Adrenal gland (tissue), 12 donors: ENCODE results near the gene SOST. TPM values are rescaled to one million over a fixed set of nuclear protein-coding genes. Genes with fewer than 3 reads are reported as not detected.
A peak's percentile ranks its signal among the peaks of the same experiment; 100 is the strongest.

ENCODE experiments used
- DNase-seq, 7 donors: peaks; one replicate each; pipeline ENCODE4 v3.0.0-alpha.2; 2019 to 2020
- H3K27ac ChIP-seq, 5 donors: fragments of 200-600 bp; sonication (generic) in 4 of 5; 1 replicate in 3 of 5; 2 replicates in 2 of 5; pipeline versions ENCODE4 v1.5.1 to v1.8.0; 2016 to 2020; ENCODE audit warnings: mild to moderate bottlenecking in 1 of 5
- H3K27me3 ChIP-seq: fragments of 200-600 bp; 2 replicates; pipeline ENCODE4 v1.8.0; 2021
- H3K36me3 ChIP-seq, 2 donors: fragments of 200-600 bp; replicated peaks in 1 of 2; 1 replicate in 1 of 2; 2 replicates in 1 of 2; pipeline versions ENCODE4 v1.5.1 to v1.8.0; 2018 to 2022
- H3K4me1 ChIP-seq, 2 donors: fragments of 200-600 bp; replicated peaks in 1 of 2; 1 replicate in 1 of 2; 2 replicates in 1 of 2; pipeline versions ENCODE4 v1.5.1 to v1.8.0; 2018 to 2021
- H3K4me3 ChIP-seq, 4 donors: fragments of 200-600 bp; sonication (generic) in 3 of 4; one replicate each; pipeline ENCODE4 v1.5.1; 2016 to 2018
- H3K9me3 ChIP-seq, 3 donors: fragments of 200-600 bp; sonication (generic) in 1 of 3; replicated peaks in 1 of 3; 1 replicate in 2 of 3; 2 replicates in 1 of 3; pipeline versions ENCODE4 v1.5.1 to v1.8.0; 2016 to 2021
- CTCF ChIP-seq, 6 experiments: fragments of 450-650 bp in 4 of 6; fragments of 200-600 bp in 2 of 6; sonication (generic) in 1 of 6; IDR thresholded peaks; 1 replicate in 5 of 6; 2 replicates in 1 of 6; pipeline versions ENCODE4 v1.5.1 to v1.8.0; 2016 to 2021; ENCODE audit warnings: antibody characterized with exemption in 6 of 6, mild to moderate bottlenecking in 2 of 6, moderate library complexity in 1 of 6
- POLR2A ChIP-seq, 2 donors: fragments of 450-650 bp; IDR thresholded peaks; one replicate each; pipeline ENCODE4 v1.6.1; 2017; ENCODE audit warnings: antibody characterized with exemption in 2 of 2, mild to moderate bottlenecking in 2 of 2, moderate library complexity in 1 of 2
- WGBS, 4 donors: extraction: QIAGEN DNeasy Blood & Tissue Kit in 2 of 4; methylation state at CpG; one replicate each; pipeline versions ENCODE4 v1.1.5 to v1.1.7; 2013 to 2017; 5-methylcytosine and 5-hydroxymethylcytosine counted together
- intact Hi-C, 2 donors: fragments of 100-400 bp; cut with DNase I; formaldehyde crosslinking; loops; one replicate each; pipeline versions ENCODE4 v1.14.1 to v1.15.0; 2022 to 2023
- polyA plus RNA-seq, 3 donors: library from polyadenylated mRNA; stranded (reverse); fragments of 200-250 nt in 2 of 3; fragments of 350-450 nt in 1 of 3; fragmentation: Illumina TruSeq in 1 of 3; extraction: RNeasy Lipid Tissue Mini Kit (QIAGEN cat#74804) in 1 of 3; gene quantifications; one replicate each; pipeline ENCODE4 v1.2.3, GENCODE V29; 2013 to 2014
- total RNA-seq, 9 donors: library from RNA; depleted of rRNA in 4 of 9; stranded (reverse); fragments of >200 nt in 4 of 9; fragments of 120-200 nt in 1 of 9; fragmentation: NEBNext Ultra II Directional in 1 of 9; extraction: Animal tissue kit (Norgen Biotek cat#: 25700) in 1 of 9; gene quantifications; one replicate each; pipeline versions ENCODE4 v1.1.0 to v1.2.4, GENCODE V29; 2013 to 2023
- donor health status: healthy with polysubstance abuse.
- donor health status: Bipolar disorder and iron deficiency.
- donor health status: DM: yes; HTN: yes; CAD: no.
- donor health status: DM: no; HTN: no; CAD: no.
- donor health status: DM: no; HTN: no; CAD: no.
- donor health status: DM: yes; HTN: yes; CAD: no.

The SOST gene
- total and polyA plus RNA-seq, 12 donors: not detected

DNA sequence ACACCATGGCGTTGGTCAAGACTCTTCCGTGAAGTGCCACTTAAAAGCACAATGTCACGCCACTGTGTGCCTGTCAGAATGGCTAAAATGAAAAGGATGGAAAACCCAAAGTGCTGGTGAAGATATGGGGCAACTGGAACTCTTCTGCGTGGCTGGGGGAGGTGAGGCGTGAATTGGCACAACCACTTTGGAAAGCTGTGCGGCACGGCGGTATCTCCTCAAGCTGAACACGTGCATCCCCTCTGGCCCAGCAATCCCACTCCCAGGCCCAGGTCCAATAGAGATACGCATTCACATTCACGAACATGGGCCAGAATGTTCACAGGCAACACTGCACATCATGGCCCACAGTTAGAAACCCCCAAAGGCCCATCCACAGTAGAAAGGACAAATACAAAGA lies 11.3 kb upstream of the SOST start:
- Histone ChIP-seq H3K4me1 (peaks cover 0 to 18% of the 10 kb centered on the region in 2 donors), H3K36me3 (peaks cover 0 to 70% of the 10 kb centered on the region in 2 donors), H3K4me3 (no peak overlapping the region), H3K27ac (no peak overlapping the region), H3K9me3 (no peaks in the 10 kb centered on the region), H3K27me3 (no peaks in the 10 kb centered on the region)
- DNase-seq: no peak
- 93 to 97% (median 96%) methylated on average over 9 to 11 of the region's 11 CpGs for WGBS, 4 donors
- intact Hi-C loops: loop anchor here in 1 of 2 donors (10.0 kb wide), 1 partner anchor 75 kb away; the partner anchor contains the start of gene CD300LG
- no peak for TF ChIP-seq CTCF (IDR thresholded peaks at IDR 0.05)
- TF ChIP-seq POLR2A (IDR thresholded peaks at IDR 0.05): no peak

- H3K36me3 ChIP-seq: peaks cover 0 to 65% of the 10 kb centered on the region in 2 donors
Measured at GRCh38 chr17:43769426-43769825, 10.8 kb upstream of the SOST start.

DNA sequence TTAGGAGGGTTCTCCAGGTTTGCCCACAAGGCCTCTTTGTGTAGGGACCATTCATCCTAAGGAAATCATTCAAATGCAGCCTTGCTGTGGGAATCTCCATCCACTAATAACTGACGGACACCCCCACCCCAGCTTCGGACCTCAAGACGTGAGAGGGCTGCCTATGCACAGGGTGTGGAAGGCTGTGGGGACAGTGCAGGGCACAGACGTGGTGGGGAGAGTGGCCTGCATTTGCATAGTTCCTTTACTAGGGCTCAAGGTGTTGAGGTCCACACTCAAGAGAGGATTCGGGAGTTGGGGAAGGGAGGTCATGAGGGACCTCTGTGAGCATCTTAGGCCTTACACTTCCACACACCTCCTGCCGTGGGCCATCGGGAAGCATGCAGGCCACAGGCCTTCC lies 10.4 kb upstream of the SOST start:
- no peak overlapping the region for H3K4me3 ChIP-seq
- intact Hi-C loops: loop anchor here in 1 of 2 donors (10.0 kb wide), 1 partner anchor 76 kb away; the partner anchor contains the start of gene CD300LG
- 85 to 89% (median 87%) methylated on average over 7 of the region's 7 CpGs for WGBS, 4 donors
- TF ChIP-seq POLR2A (IDR thresholded peaks at IDR 0.05) (no peak), CTCF (IDR thresholded peaks at IDR 0.05) (no peak)
- peaks cover 0 to 18% of the 10 kb centered on the region in 2 donors for H3K4me1 ChIP-seq
- no peaks in the 10 kb centered on the region for H3K27me3 ChIP-seq
- peak overlapping the region in 2 of 5 donors; percentile 36 to 41 for H3K27ac ChIP-seq
- no peak for DNase-seq
- no peaks in the 10 kb centered on the region for H3K9me3 ChIP-seq
- H3K36me3 ChIP-seq: peaks cover 0 to 61% of the 10 kb centered on the region in 2 donors

More at GRCh38 chr17:43769426-43769825, 10.8 kb upstream of the SOST start:
- no peak for DNase-seq
- Histone ChIP-seq H3K27ac (peak overlapping the region in 1 of 5 donors; percentile 41), H3K27me3 (no peaks in the 10 kb centered on the region), H3K4me1 (peaks cover 0 to 18% of the 10 kb centered on the region in 2 donors), H3K4me3 (no peak overlapping the region), H3K9me3 (no peaks in the 10 kb centered on the region)
- 82 to 98% (median 86%) methylated on average over 7 to 16 of the region's 16 CpGs for WGBS, 4 donors
- intact Hi-C loops: loop anchor here in 1 of 2 donors (10.0 kb wide), 1 partner anchor 75 kb away; the partner anchor contains the start of gene CD300LG
- TF ChIP-seq CTCF (IDR thresholded peaks at IDR 0.05) (no peak), POLR2A (IDR thresholded peaks at IDR 0.05) (no peak)

DNA sequence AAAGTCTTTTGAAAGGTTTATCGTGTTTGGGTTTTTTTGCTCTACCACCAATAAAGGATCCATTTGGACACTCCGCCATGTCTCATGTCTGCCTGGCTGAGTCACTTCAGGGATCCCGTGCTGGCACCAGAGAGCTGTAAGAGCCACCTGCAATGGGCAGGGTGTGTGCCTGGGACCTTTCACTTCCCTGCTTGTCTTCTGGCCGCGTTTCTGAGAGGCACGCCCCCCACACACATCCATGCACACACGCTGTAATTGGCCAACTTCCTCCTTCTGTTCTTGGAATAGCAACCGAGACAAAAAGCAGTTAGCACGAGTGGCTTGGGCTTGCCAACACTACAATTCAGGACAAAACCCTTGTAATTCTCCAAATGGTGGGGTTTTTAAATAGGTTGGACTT lies 9.8 kb upstream of the SOST start:
- TF ChIP-seq POLR2A (IDR thresholded peaks at IDR 0.05): no peak
- no peak for TF ChIP-seq CTCF (IDR thresholded peaks at IDR 0.05)
- H3K36me3 ChIP-seq: peaks cover 0 to 55% of the 10 kb centered on the region in 2 donors
- no peak overlapping the region for H3K4me3 ChIP-seq
- 56 to 83% (median 62%) methylated on average over 9 of the region's 9 CpGs for WGBS, 4 donors
- H3K27ac ChIP-seq: peak overlapping the region in 1 of 5 donors; percentile 36
- no peaks in the 10 kb centered on the region for H3K9me3 ChIP-seq
- intact Hi-C loops: loop anchor here in 1 of 2 donors (10.0 kb wide), 1 partner anchor 76 kb away; the partner anchor contains the start of gene CD300LG
- peak in 4 of 7 donors; percentile 40 to 63 (median 54) for DNase-seq
- H3K27me3 ChIP-seq: no peaks in the 10 kb centered on the region
- peaks cover 0 to 18% of the 10 kb centered on the region in 2 donors for H3K4me1 ChIP-seq
